HL-60/S4 (cell line): ENCODE results near the gene CKS1B.
"Not testable (repeated sequence)": the region's sequence is repeated elsewhere in the genome, so short reads cannot be mapped to it uniquely, and the experiment has no call there.

ENCODE experiments used
- in situ Hi-C: fragments of 300-500 bp; cut with MboI; formaldehyde crosslinking; loops from 2 replicates; pipeline ENCODE4 v1.14.3; 2022; ENCODE audit warnings: low sequenced_read_pairs

Gene CKS1B

GRCh38 chr1:154962795-154963330, 11.6 kb upstream of the CKS1B start:
- in situ Hi-C loops = no loop called here

- in situ Hi-C loops = no loop called here
Measured at GRCh38 chr1:154963643-154964042, 10.8 kb upstream of the CKS1B start.

- in situ Hi-C loops = no loop called here
Measured at GRCh38 chr1:154964359-154964758, 10.1 kb upstream of the CKS1B start.

GRCh38 chr1:154966111-154966510, 8.4 kb upstream of the CKS1B start:
- in situ Hi-C loops = no loop called here

- in situ Hi-C loops = no loop called here
Measured at GRCh38 chr1:154967331-154967950, 7.0 kb upstream of the CKS1B start.

GRCh38 chr1:154968731-154969130, 5.8 kb upstream of the CKS1B start:
- in situ Hi-C loops = no loop called here

GRCh38 chr1:154969246-154969645, 5.2 kb upstream of the CKS1B start:
- in situ Hi-C loops = no loop called here

- in situ Hi-C loops = no loop called here
Measured at GRCh38 chr1:154969860-154970452, 4.5 kb upstream of the CKS1B start.

- in situ Hi-C loops = no loop called here
Measured at GRCh38 chr1:154970631-154971340, 3.7 kb upstream of the CKS1B start, which contains the start of gene SHC1. SHC1 (minus strand) TSS chr1:154970747; CDS start chr1:154970526, 221 bp downstream.

GRCh38 chr1:154971341-154971998, 3.0 kb upstream of the CKS1B start:
- in situ Hi-C loops = no loop called here

- in situ Hi-C loops = no loop called here
Measured at GRCh38 chr1:154972213-154972516, 2.3 kb upstream of the CKS1B start.

- in situ Hi-C loops = no loop called here
Measured at GRCh38 chr1:154972517-154973343, 1.8 kb upstream of the CKS1B start.

- in situ Hi-C loops = no loop called here
Measured at GRCh38 chr1:154973344-154974101, 958 bp upstream of the CKS1B start.

- in situ Hi-C loops = no loop called here
Measured at GRCh38 chr1:154974808-154975408, 427 bp downstream of the CKS1B start.

- in situ Hi-C loops = no loop called here
Measured at GRCh38 chr1:154975409-154976059, 1.1 kb downstream of the CKS1B start.

GRCh38 chr1:154977762-154978161, 3.3 kb downstream of the CKS1B start:
- in situ Hi-C loops = not testable (repeated sequence)

- in situ Hi-C loops = no loop called here
Measured at GRCh38 chr1:154978360-154978759, 3.9 kb downstream of the CKS1B start.

GRCh38 chr1:154982341-154982740, 7.9 kb downstream of the CKS1B start:
- in situ Hi-C loops = no loop called here
